Skeletal muscle tissue (tissue), 4 donors: ENCODE data around the gene BDH2. TPM values are rescaled to one million over a fixed set of nuclear protein-coding genes. Genes with fewer than 3 reads are reported as not detected.

Experiments used
- H3K27ac ChIP-seq: one replicate; pipeline ENCODE4 v1.7.0; 2013; ENCODE audit warnings: mild to moderate bottlenecking, low read depth, low read length, inconsistent platforms
- H3K27me3 ChIP-seq, 3 donors: one replicate each; pipeline ENCODE4 v1.7.0; 2013; ENCODE audit warnings: low read length in 3 of 3; ENCODE audit not compliant: control insufficient read depth in 3 of 3, insufficient read depth in 3 of 3
- H3K36me3 ChIP-seq, 3 donors: one replicate each; pipeline ENCODE4 v1.7.0; 2013; ENCODE audit warnings: low read length in 3 of 3; ENCODE audit not compliant: control insufficient read depth in 3 of 3, insufficient read depth in 3 of 3
- H3K4me1 ChIP-seq, 3 donors: one replicate each; pipeline ENCODE4 v1.7.0; 2013; ENCODE audit warnings: low read length in 3 of 3, mild to moderate bottlenecking in 3 of 3; ENCODE audit not compliant: control insufficient read depth in 3 of 3, insufficient read depth in 3 of 3
- H3K4me3 ChIP-seq, 3 donors: one replicate each; pipeline ENCODE4 v1.7.0; 2013; ENCODE audit warnings: low read length in 3 of 3
- H3K9ac ChIP-seq, 3 donors: one replicate each; pipeline ENCODE4 v1.7.0; 2013; ENCODE audit warnings: low read length in 3 of 3, mild to moderate bottlenecking in 3 of 3, moderate library complexity in 2 of 3, low read depth in 1 of 3
- H3K9me3 ChIP-seq, 3 donors: one replicate each; pipeline ENCODE4 v1.7.0; 2013; ENCODE audit warnings: low read length in 3 of 3; ENCODE audit not compliant: control insufficient read depth in 3 of 3
- total RNA-seq: library from RNA; depleted of rRNA; stranded (reverse); fragments of >200 nt; gene quantifications from one replicate; pipeline ENCODE4 v1.2.3, GENCODE V29; 2014
- donor health status: Osteomylitis.

BDH2 gene
- total RNA-seq, 1 donor from 2014 or later = 23.0 TPM

GRCh38 chr4:103089481-103089880, 10.2 kb downstream of the BDH2 start:
- Histone ChIP-seq H3K27ac (no peak overlapping the region), H3K36me3 (peaks cover 26 to 74% (median 66%) of the 10 kb centered on the region in 3 donors), H3K27me3 (no peaks in the 10 kb centered on the region), H3K9me3 (no peaks in the 10 kb centered on the region), H3K4me3 (no peak overlapping the region), H3K9ac (no peak overlapping the region), H3K4me1 (no peaks in the 10 kb centered on the region)

GRCh38 chr4:103086551-103086950, 13.1 kb downstream of the BDH2 start:
- no peak overlapping the region for H3K27ac ChIP-seq
- H3K27me3 ChIP-seq = no peaks in the 10 kb centered on the region
- H3K9me3 ChIP-seq = no peaks in the 10 kb centered on the region
- no peaks in the 10 kb centered on the region for H3K4me1 ChIP-seq
- no peak overlapping the region for H3K9ac ChIP-seq
- H3K36me3 ChIP-seq = peaks cover 30 to 78% (median 66%) of the 10 kb centered on the region in 3 donors
- no peak overlapping the region for H3K4me3 ChIP-seq

- Histone ChIP-seq H3K27ac (no peak overlapping the region), H3K4me3 (no peak overlapping the region), H3K27me3 (no peaks in the 10 kb centered on the region), H3K36me3 (peaks cover 25 to 76% (median 63%) of the 10 kb centered on the region in 3 donors), H3K4me1 (no peaks in the 10 kb centered on the region), H3K9ac (no peak overlapping the region), H3K9me3 (no peaks in the 10 kb centered on the region)
Measured at GRCh38 chr4:103085555-103086196, 14.0 kb downstream of the BDH2 start.

GRCh38 chr4:103079621-103080020, 20.0 kb downstream of the BDH2 start:
- Histone ChIP-seq H3K27ac (no peak overlapping the region), H3K4me3 (no peak overlapping the region), H3K27me3 (no peaks in the 10 kb centered on the region), H3K9ac (peak overlapping the region in 1 of 3 donors; percentile 26), H3K4me1 (peaks cover 6 to 14% (median 14%) of the 10 kb centered on the region in 3 donors), H3K9me3 (no peaks in the 10 kb centered on the region), H3K36me3 (peaks cover 4 to 30% (median 17%) of the 10 kb centered on the region in 3 donors)

- H3K9ac ChIP-seq = peak within 1 kb of the TSS; percentile 81 to 85 (median 82)
- H3K27ac ChIP-seq = peak within 1 kb of the TSS; percentile 76
- no peaks in the 10 kb centered on the region for H3K27me3 ChIP-seq
Measured at GRCh38 chr4:103076747-103077347, 22.8 kb downstream of the BDH2 start, which contains the start of gene SLC9B2. SLC9B2 (minus strand) TSS chr4:103076761; CDS start chr4:103067550, 9,211 bp downstream.

GRCh38 chr4:103075894-103076746, 23.5 kb downstream of the BDH2 start:
- Histone ChIP-seq H3K9ac (peak overlapping the region; percentile 81 to 85 (median 82)), H3K4me1 (peaks cover 6 to 14% (median 14%) of the 10 kb centered on the region in 3 donors), H3K36me3 (peaks cover 0 to 13% (median 8%) of the 10 kb centered on the region in 3 donors), H3K4me3 (peak overlapping the region; percentile 73 to 86 (median 75)), H3K27ac (peak overlapping the region; percentile 76), H3K9me3 (no peaks in the 10 kb centered on the region), H3K27me3 (no peaks in the 10 kb centered on the region)

More at GRCh38 chr4:103076747-103077347, 22.8 kb downstream of the BDH2 start, which contains the start of gene SLC9B2:
- Histone ChIP-seq H3K4me1 (peaks cover 6 to 14% (median 14%) of the 10 kb centered on the region in 3 donors), H3K9me3 (no peaks in the 10 kb centered on the region), H3K4me3 (peak within 1 kb of the TSS; percentile 73 to 86 (median 75)), H3K36me3 (peaks cover under 1 to 18% (median 9%) of the 10 kb centered on the region in 3 donors)

- Histone ChIP-seq H3K27me3 (no peaks in the 10 kb centered on the region), H3K27ac (peak overlapping the region; percentile 76), H3K9me3 (no peaks in the 10 kb centered on the region), H3K4me1 (peaks cover 6 to 14% (median 14%) of the 10 kb centered on the region in 3 donors), H3K36me3 (peaks cover 0 to 8% (median 3%) of the 10 kb centered on the region in 3 donors), H3K9ac (peak overlapping the region; percentile 81 to 85 (median 82)), H3K4me3 (peak overlapping the region; percentile 73 to 86 (median 75))
Measured at GRCh38 chr4:103075435-103075893, 24.2 kb downstream of the BDH2 start.

GRCh38 chr4:103074744-103075434, 24.7 kb downstream of the BDH2 start:
- no peak overlapping the region for H3K27ac ChIP-seq
- peaks cover 0 to 7% (median 3%) of the 10 kb centered on the region in 3 donors for H3K36me3 ChIP-seq
- no peaks in the 10 kb centered on the region for H3K9me3 ChIP-seq
- H3K4me1 ChIP-seq = peaks cover 6 to 14% (median 14%) of the 10 kb centered on the region in 3 donors
- H3K4me3 ChIP-seq = no peak overlapping the region
- no peak overlapping the region for H3K9ac ChIP-seq
- no peaks in the 10 kb centered on the region for H3K27me3 ChIP-seq

GRCh38 chr4:103073792-103074438, 25.7 kb downstream of the BDH2 start:
- no peak overlapping the region for H3K9ac ChIP-seq
- H3K4me3 ChIP-seq = no peak overlapping the region
- no peaks in the 10 kb centered on the region for H3K9me3 ChIP-seq
- H3K27ac ChIP-seq = no peak overlapping the region
- H3K4me1 ChIP-seq = peaks cover 6 to 14% (median 14%) of the 10 kb centered on the region in 3 donors
- H3K36me3 ChIP-seq = no peaks in the 10 kb centered on the region
- no peaks in the 10 kb centered on the region for H3K27me3 ChIP-seq
